ENCODE data around the gene FYN.

The FYN gene

DNA sequence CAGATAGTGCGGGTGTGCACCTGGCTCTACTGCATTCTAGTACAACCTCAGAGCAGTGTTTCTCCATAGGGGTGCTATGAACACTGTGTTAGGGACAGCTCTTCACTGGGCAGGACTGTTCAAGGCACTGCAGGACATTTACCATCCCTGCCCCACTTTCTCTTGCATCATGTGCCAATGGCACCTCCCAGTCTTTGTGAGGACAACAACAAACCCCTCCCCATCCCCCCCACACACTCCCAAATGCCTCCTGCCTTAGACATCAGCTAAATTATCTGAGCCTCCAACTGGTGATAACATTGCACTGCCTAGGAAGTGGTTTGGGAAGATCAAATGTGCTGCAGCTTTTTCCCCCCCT is 98.9 kb downstream of the FYN start:
- no peak overlapping the region for H3K27ac ChIP-seq (ENCODE audit: extremely low read depth, low read depth, low read length)
- H3K9me3 ChIP-seq (ENCODE audit: control insufficient read depth, insufficient read depth, low read depth, low read length) = no peaks in the 10 kb centered on the region
- H3K36me3 ChIP-seq (ENCODE audit: control insufficient read depth in 2 of 2, insufficient read depth in 1 of 2, low read length in 2 of 2) = no peaks in the 10 kb centered on the region
- POLR2A ChIA-PET = interaction anchor here (0.6 kb wide), 1 partner anchor 15 kb away, joined by 8 read pairs; no protein-coding TSS in a partner anchor
- CTCF ChIA-PET = no interaction called here
- H3K4me1 ChIP-seq (ENCODE audit: control insufficient read depth, insufficient read depth, low read length) = peaks cover 22% of the 10 kb centered on the region
- no peak overlapping the region for H3K4me3 ChIP-seq (ENCODE audit: low read depth, low read length)
- TF ChIP-seq ZIC2 (tag by site-specific recombination; IDR thresholded peaks at IDR 0.05) (peak; percentile 74), PRDM10 (tag by site-specific recombination; IDR thresholded peaks at IDR 0.05) (peak; percentile 80), ZNF24 (tag by site-specific recombination; IDR thresholded peaks at IDR 0.05) (no peak), ZNF600 (tag by site-specific recombination; IDR thresholded peaks at IDR 0.05) (0 out of 2 replicates have a peak, but pooled peaks have one; percentile 52), ZBTB48 (tag by site-specific recombination; IDR thresholded peaks at IDR 0.05) (peak; percentile 72; the same call in 1 of the 2 replicates), PRDM2 (tag by site-specific recombination; IDR thresholded peaks at IDR 0.05; ENCODE audit: borderline replicate concordance) (no peak), ZFHX2 (tag by site-specific recombination; conservative IDR thresholded peaks at IDR 0.05) (0 out of 2 replicates have a peak, but pooled peaks have one; percentile 13), ZEB2 (tag by site-specific recombination; IDR thresholded peaks at IDR 0.05) (0 out of 2 replicates have a peak, but pooled peaks have one; percentile 9), ZNF433 (tag by site-specific recombination; IDR thresholded peaks at IDR 0.05; ENCODE audit: low read depth) (no peak), FEZF1 (tag by site-specific recombination; IDR thresholded peaks at IDR 0.05) (no peak), WT1 (tag by site-specific recombination; IDR thresholded peaks at IDR 0.05) (peak; percentile 91), ZSCAN23 (tag by site-specific recombination; IDR thresholded peaks at IDR 0.05) (no peak), ZNF416 (tag by site-specific recombination; IDR thresholded peaks at IDR 0.05) (no peak), MZF1 (tag by site-specific recombination; IDR thresholded peaks at IDR 0.05; ENCODE audit: borderline replicate concordance) (no peak), ZNF837 (tag by site-specific recombination; IDR thresholded peaks at IDR 0.05) (no peak), GLIS1 (tag by site-specific recombination; IDR thresholded peaks at IDR 0.05) (peak; percentile 68), ZNF585B (tag by site-specific recombination; IDR thresholded peaks at IDR 0.05) (no peak)
- TF ChIP-seq, protein P1, sequence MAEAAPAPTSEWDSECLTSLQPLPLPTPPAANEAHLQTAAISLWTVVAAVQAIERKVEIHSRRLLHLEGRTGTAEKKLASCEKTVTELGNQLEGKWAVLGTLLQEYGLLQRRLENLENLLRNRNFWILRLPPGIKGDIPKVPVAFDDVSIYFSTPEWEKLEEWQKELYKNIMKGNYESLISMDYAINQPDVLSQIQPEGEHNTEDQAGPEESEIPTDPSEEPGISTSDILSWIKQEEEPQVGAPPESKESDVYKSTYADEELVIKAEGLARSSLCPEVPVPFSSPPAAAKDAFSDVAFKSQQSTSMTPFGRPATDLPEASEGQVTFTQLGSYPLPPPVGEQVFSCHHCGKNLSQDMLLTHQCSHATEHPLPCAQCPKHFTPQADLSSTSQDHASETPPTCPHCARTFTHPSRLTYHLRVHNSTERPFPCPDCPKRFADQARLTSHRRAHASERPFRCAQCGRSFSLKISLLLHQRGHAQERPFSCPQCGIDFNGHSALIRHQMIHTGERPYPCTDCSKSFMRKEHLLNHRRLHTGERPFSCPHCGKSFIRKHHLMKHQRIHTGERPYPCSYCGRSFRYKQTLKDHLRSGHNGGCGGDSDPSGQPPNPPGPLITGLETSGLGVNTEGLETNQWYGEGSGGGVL (tag by site-specific recombination; IDR thresholded peaks at IDR 0.05) = peak; percentile 62; the same call in 1 of the 2 replicates
- TF ChIP-seq, protein P2, sequence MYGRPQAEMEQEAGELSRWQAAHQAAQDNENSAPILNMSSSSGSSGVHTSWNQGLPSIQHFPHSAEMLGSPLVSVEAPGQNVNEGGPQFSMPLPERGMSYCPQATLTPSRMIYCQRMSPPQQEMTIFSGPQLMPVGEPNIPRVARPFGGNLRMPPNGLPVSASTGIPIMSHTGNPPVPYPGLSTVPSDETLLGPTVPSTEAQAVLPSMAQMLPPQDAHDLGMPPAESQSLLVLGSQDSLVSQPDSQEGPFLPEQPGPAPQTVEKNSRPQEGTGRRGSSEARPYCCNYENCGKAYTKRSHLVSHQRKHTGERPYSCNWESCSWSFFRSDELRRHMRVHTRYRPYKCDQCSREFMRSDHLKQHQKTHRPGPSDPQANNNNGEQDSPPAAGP (tag by site-specific recombination; IDR thresholded peaks at IDR 0.05) = peak; percentile 81
- TF ChIP-seq, protein P3, sequence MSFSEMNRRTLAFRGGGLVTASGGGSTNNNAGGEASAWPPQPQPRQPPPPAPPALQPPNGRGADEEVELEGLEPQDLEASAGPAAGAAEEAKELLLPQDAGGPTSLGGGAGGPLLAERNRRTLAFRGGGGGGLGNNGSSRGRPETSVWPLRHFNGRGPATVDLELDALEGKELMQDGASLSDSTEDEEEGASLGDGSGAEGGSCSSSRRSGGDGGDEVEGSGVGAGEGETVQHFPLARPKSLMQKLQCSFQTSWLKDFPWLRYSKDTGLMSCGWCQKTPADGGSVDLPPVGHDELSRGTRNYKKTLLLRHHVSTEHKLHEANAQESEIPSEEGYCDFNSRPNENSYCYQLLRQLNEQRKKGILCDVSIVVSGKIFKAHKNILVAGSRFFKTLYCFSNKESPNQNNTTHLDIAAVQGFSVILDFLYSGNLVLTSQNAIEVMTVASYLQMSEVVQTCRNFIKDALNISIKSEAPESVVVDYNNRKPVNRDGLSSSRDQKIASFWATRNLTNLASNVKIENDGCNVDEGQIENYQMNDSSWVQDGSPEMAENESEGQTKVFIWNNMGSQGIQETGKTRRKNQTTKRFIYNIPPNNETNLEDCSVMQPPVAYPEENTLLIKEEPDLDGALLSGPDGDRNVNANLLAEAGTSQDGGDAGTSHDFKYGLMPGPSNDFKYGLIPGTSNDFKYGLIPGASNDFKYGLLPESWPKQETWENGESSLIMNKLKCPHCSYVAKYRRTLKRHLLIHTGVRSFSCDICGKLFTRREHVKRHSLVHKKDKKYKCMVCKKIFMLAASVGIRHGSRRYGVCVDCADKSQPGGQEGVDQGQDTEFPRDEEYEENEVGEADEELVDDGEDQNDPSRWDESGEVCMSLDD (tag by site-specific recombination; IDR thresholded peaks at IDR 0.05) = no peak
- TF ChIP-seq, protein P4, sequence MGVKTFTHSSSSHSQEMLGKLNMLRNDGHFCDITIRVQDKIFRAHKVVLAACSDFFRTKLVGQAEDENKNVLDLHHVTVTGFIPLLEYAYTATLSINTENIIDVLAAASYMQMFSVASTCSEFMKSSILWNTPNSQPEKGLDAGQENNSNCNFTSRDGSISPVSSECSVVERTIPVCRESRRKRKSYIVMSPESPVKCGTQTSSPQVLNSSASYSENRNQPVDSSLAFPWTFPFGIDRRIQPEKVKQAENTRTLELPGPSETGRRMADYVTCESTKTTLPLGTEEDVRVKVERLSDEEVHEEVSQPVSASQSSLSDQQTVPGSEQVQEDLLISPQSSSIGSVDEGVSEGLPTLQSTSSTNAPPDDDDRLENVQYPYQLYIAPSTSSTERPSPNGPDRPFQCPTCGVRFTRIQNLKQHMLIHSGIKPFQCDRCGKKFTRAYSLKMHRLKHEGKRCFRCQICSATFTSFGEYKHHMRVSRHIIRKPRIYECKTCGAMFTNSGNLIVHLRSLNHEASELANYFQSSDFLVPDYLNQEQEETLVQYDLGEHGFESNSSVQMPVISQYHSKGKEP (tag by site-specific recombination; IDR thresholded peaks at IDR 0.05) = no peak

Measured in HEK293 (cell line).